Neural cell (in vitro differentiated cells): ENCODE results near the gene ATP6V1F. TPM values are rescaled to one million over a fixed set of nuclear protein-coding genes. Genes with fewer than 3 reads are reported as not detected.

Experiments
- H2AFZ ChIP-seq: fragments of 200-600, 300-800 bp; sonication (generic), shearing (Covaris generic); 2 replicates; pipeline ENCODE4 v1.6.0; 2014; ENCODE audit warnings: low read depth, mild to moderate bottlenecking, antibody characterized with exemption, low read length, moderate library complexity
- H3F3A ChIP-seq: fragments of 200-600 bp; shearing (Covaris generic); 2 replicates; pipeline ENCODE4 v1.6.1; 2016; ENCODE audit warnings: mild to moderate bottlenecking, moderate library complexity, mixed read lengths, antibody characterized with exemption, low read length; ENCODE audit not compliant: insufficient read depth, poor library complexity, severe bottlenecking
- H3K27ac ChIP-seq: fragments of 200-600, 300-800 bp; sonication (generic), shearing (Covaris generic); 2 replicates; pipeline ENCODE4 v1.5.1; 2014; ENCODE audit warnings: mild to moderate bottlenecking, low read length, moderate library complexity
- H3K27me3 ChIP-seq: fragments of 300-800, 200-600 bp; sonication (generic), shearing (Covaris generic); 2 replicates; pipeline ENCODE4 v1.6.0; 2014; ENCODE audit warnings: mild to moderate bottlenecking, low read depth, low read length, moderate library complexity; ENCODE audit not compliant: insufficient read depth
- H3K36me3 ChIP-seq: fragments of 300-800, 200-600 bp; sonication (generic), shearing (Covaris generic); 2 replicates; pipeline ENCODE4 v1.5.1; 2014; ENCODE audit warnings: mild to moderate bottlenecking, antibody characterized with exemption, low read length, moderate library complexity; ENCODE audit not compliant: insufficient read depth
- H3K4me2 ChIP-seq: fragments of 300-800, 200-600 bp; sonication (generic), shearing (Covaris generic); 2 replicates; pipeline ENCODE4 v1.6.0; 2014; ENCODE audit warnings: mild to moderate bottlenecking, low read length
- H3K4me3 ChIP-seq: fragments of 300-800, 200-600 bp; sonication (generic), shearing (Covaris generic); 2 replicates; pipeline ENCODE4 v1.5.1; 2014; ENCODE audit warnings: mild to moderate bottlenecking, low read length, moderate library complexity
- H3K79me2 ChIP-seq: fragments of 200-600 bp; shearing (Covaris generic); replicated peaks from 2 replicates; pipeline ENCODE4 v1.6.0; 2014; ENCODE audit warnings: mild to moderate bottlenecking, low read length, moderate library complexity; ENCODE audit not compliant: insufficient read depth
- H3K9ac ChIP-seq: fragments of 300-800, 200-600 bp; sonication (generic), shearing (Covaris generic); 2 replicates; pipeline ENCODE4 v1.6.1; 2016; ENCODE audit warnings: mild to moderate bottlenecking, low read length, mixed read lengths
- H3K9me2 ChIP-seq: fragments of 200-600 bp; shearing (Covaris generic); 2 replicates; pipeline ENCODE4 v1.6.1; 2016; ENCODE audit warnings: mild to moderate bottlenecking, low read length, mixed read lengths; ENCODE audit not compliant: insufficient read depth
- H3K9me3 ChIP-seq: fragments of 200-600, 300-800 bp; sonication (generic), shearing (Covaris generic); 2 replicates; pipeline ENCODE4 v1.6.1; 2016; ENCODE audit warnings: mild to moderate bottlenecking, mixed run types, low read length, moderate library complexity, mixed read lengths
- H4K20me1 ChIP-seq: fragments of 200-600 bp; shearing (Covaris generic); 2 replicates; pipeline ENCODE4 v1.6.1; 2016; ENCODE audit warnings: mild to moderate bottlenecking, mixed run types; ENCODE audit not compliant: insufficient read depth
- CTCF ChIP-seq: fragments of 450-650 bp; IDR thresholded peaks from 2 replicates; pipeline ENCODE4 v1.5.1; 2014; ENCODE audit warnings: antibody characterized with exemption, mild to moderate bottlenecking, moderate library complexity; ENCODE audit not compliant: poor library complexity, severe bottlenecking
- EP300 ChIP-seq: fragments of 450-650 bp; conservative IDR thresholded peaks from 2 replicates; pipeline ENCODE4 v1.6.1; 2014; ENCODE audit warnings: antibody characterized with exemption, mild to moderate bottlenecking, moderate library complexity; ENCODE audit not compliant: poor library complexity, severe bottlenecking
- EZH2 ChIP-seq: fragments of 200-600, 300-800 bp; shearing (Covaris generic), sonication (generic); IDR thresholded peaks from 2 replicates; pipeline ENCODE4 v1.6.1; 2014; ENCODE audit warnings: antibody characterized with exemption, low read length, borderline replicate concordance, mild to moderate bottlenecking; ENCODE audit not compliant: insufficient read depth, poor library complexity, severe bottlenecking
- MXI1 ChIP-seq: fragments of 450-650 bp; conservative IDR thresholded peaks from 2 replicates; pipeline ENCODE4 v1.6.1; 2014; ENCODE audit warnings: antibody characterized with exemption, mild to moderate bottlenecking; ENCODE audit not compliant: poor library complexity, severe bottlenecking
- POLR2AphosphoS5 ChIP-seq: IDR thresholded peaks from 2 replicates; pipeline ENCODE4 v1.6.1; 2012
- RAD21 ChIP-seq: fragments of 450-650 bp; conservative IDR thresholded peaks from 2 replicates; pipeline ENCODE4 v1.6.1; 2014; ENCODE audit warnings: antibody characterized with exemption, mild to moderate bottlenecking, moderate library complexity
- SMC3 ChIP-seq: fragments of 450-650 bp; conservative IDR thresholded peaks from 2 replicates; pipeline ENCODE4 v1.6.1; 2014; ENCODE audit warnings: antibody characterized with exemption, mild to moderate bottlenecking, moderate library complexity; ENCODE audit not compliant: poor library complexity
- TAF1 ChIP-seq: IDR thresholded peaks from 2 replicates; pipeline ENCODE4 v1.6.1; 2012; ENCODE audit warnings: low read depth
- polyA plus RNA-seq: library from polyadenylated mRNA; depleted of rRNA; stranded (reverse); fragments of >200 nt; gene quantifications from 2 replicates; pipeline ENCODE4 v1.2.3, GENCODE V29; 2014
- TF ChIP-seq, protein P1 (sequence below): IDR thresholded peaks from 2 replicates; pipeline ENCODE4 v1.6.1; 2012; ENCODE audit warnings: borderline replicate concordance

Gene ATP6V1F
- polyA plus RNA-seq, 1 donor from 2014 or later = 246 TPM

- Histone ChIP-seq H3F3A (no peaks in the 10 kb centered on the region), H3K4me2 (no peak overlapping the region), H3K9me3 (no peaks in the 10 kb centered on the region), H3K79me2 (no peaks in the 10 kb centered on the region), H3K36me3 (no peaks in the 10 kb centered on the region), H3K9ac (no peak overlapping the region), H3K9me2 (no peaks in the 10 kb centered on the region), H3K27ac (no peak overlapping the region), H2AFZ (no peak overlapping the region), H4K20me1 (no peaks in the 10 kb centered on the region), H3K4me3 (no peak overlapping the region), H3K27me3 (peaks cover 22% of the 10 kb centered on the region)
- TF ChIP-seq POLR2AphosphoS5 = no peak
- no peak for TF ChIP-seq SMC3
- no peak for TF ChIP-seq TAF1
- TF ChIP-seq CTCF = no peak
- TF ChIP-seq, protein P1, sequence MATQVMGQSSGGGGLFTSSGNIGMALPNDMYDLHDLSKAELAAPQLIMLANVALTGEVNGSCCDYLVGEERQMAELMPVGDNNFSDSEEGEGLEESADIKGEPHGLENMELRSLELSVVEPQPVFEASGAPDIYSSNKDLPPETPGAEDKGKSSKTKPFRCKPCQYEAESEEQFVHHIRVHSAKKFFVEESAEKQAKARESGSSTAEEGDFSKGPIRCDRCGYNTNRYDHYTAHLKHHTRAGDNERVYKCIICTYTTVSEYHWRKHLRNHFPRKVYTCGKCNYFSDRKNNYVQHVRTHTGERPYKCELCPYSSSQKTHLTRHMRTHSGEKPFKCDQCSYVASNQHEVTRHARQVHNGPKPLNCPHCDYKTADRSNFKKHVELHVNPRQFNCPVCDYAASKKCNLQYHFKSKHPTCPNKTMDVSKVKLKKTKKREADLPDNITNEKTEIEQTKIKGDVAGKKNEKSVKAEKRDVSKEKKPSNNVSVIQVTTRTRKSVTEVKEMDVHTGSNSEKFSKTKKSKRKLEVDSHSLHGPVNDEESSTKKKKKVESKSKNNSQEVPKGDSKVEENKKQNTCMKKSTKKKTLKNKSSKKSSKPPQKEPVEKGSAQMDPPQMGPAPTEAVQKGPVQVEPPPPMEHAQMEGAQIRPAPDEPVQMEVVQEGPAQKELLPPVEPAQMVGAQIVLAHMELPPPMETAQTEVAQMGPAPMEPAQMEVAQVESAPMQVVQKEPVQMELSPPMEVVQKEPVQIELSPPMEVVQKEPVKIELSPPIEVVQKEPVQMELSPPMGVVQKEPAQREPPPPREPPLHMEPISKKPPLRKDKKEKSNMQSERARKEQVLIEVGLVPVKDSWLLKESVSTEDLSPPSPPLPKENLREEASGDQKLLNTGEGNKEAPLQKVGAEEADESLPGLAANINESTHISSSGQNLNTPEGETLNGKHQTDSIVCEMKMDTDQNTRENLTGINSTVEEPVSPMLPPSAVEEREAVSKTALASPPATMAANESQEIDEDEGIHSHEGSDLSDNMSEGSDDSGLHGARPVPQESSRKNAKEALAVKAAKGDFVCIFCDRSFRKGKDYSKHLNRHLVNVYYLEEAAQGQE = no peak
- no peak for TF ChIP-seq MXI1
- TF ChIP-seq EP300 = no peak
- TF ChIP-seq EZH2 = no peak
- no peak for TF ChIP-seq RAD21
These were observed 22.9 kb downstream of the ATP6V1F start for GRCh38 chr7:128885370-128886187.

DNA sequence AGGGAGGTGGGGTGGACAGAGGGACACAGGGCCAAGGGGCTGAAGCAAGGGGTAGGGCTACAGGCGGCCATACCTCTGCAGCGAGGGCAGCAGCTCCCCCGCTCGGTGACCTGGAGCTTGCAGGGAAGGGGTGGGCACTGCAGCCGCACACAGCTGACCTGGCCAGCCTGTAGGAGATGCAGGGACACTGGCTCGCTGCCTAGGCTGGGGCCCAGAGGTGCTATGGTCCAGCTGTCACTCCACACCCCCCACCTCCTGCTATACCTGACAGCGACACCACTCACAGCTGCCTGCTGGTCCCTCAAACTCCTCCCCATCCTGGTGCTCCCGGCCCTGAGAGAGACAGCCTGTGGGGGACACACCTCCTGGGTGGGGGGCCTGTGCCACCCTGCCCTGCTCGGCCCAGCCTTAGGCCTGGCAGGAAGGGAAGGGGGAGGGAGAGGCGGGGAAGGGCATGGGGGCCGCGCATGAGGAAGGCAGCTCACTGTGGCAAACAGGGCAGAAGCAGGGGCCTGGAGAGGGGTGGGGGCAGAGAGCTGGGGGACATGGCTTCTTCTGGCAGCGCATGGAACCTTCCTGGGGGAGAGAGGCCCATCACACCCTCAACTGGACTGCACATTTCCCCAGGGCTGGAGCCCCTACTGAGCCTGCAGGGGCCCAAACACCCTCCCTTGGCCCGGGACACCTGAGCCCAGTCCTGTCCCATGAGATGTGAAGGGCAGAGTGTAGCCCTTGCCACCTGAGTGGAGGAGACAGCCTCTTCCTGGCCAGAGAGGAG, 23.9 kb downstream of the ATP6V1F start:
- peaks cover 29% of the 10 kb centered on the region for H3K27me3 ChIP-seq
- no peaks in the 10 kb centered on the region for H3K9me2 ChIP-seq
- no peaks in the 10 kb centered on the region for H3K9me3 ChIP-seq
- H2AFZ ChIP-seq = no peak overlapping the region
- no peak overlapping the region for H3K4me3 ChIP-seq
- TF ChIP-seq CTCF (no peak), EP300 (no peak), SMC3 (no peak), EZH2 (no peak), RAD21 (no peak), MXI1 (no peak), TAF1 (no peak), POLR2AphosphoS5 (no peak)
- TF ChIP-seq, protein P1 = no peak
- no peak overlapping the region for H3K4me2 ChIP-seq
- no peaks in the 10 kb centered on the region for H3F3A ChIP-seq
- no peak overlapping the region for H3K9ac ChIP-seq
- no peaks in the 10 kb centered on the region for H3K36me3 ChIP-seq
- H4K20me1 ChIP-seq = no peaks in the 10 kb centered on the region
- H3K27ac ChIP-seq = no peak overlapping the region
- no peaks in the 10 kb centered on the region for H3K79me2 ChIP-seq
